AG04450 (cell line): ENCODE results near the gene METTL8. TPM values are rescaled to one million over a fixed set of nuclear protein-coding genes. Genes with fewer than 3 reads are reported as not detected.
"Not testable (repeated sequence)": the region's sequence is repeated elsewhere in the genome, so short reads cannot be mapped to it uniquely, and the experiment has no call there.

Experiments used
- CTCF ChIA-PET: fragments of 300-600, 350-600 bp; formaldehyde crosslinking; extraction: SDS; loops from one replicate; lab custom pipeline; 2022; ENCODE audit warnings: antibody characterized with exemption, inconsistent platforms; lab: Charles Lee
- POLR2A ChIA-PET: fragments of 350-600 bp; formaldehyde crosslinking; extraction: SDS; loops from one replicate; lab custom pipeline; 2021; ENCODE audit warnings: antibody characterized with exemption, inconsistent platforms; lab: Yijun Ruan, JAX
- DNase-seq: peaks from one replicate; pipeline ENCODE4 v3.0.0-alpha.2; 2011; ENCODE audit warnings: low read depth, low spot score
- H3K27ac ChIP-seq: one replicate; pipeline ENCODE4 v1.5.1; 2012; ENCODE audit warnings: low read depth, low read length, control low read depth
- H3K27me3 ChIP-seq: one replicate; pipeline ENCODE4 v1.6.0; 2012; ENCODE audit warnings: low read length; ENCODE audit not compliant: control insufficient read depth, insufficient read depth
- H3K4me3 ChIP-seq: 2 replicates; pipeline ENCODE4 v1.5.1; 2011; ENCODE audit warnings: mild to moderate bottlenecking, low read depth, low read length, control low read depth
- H3K9me3 ChIP-seq: 2 replicates; pipeline ENCODE4 v1.5.1; 2012; ENCODE audit warnings: low read length; ENCODE audit not compliant: control insufficient read depth, insufficient read depth
- polyA plus RNA-seq: library from polyadenylated mRNA; depleted of rRNA; stranded (reverse); fragments of >200 nt; gene quantifications from 2 replicates; pipeline ENCODE4 v1.2.3, GENCODE V29; 2011
- TF ChIP-seq, protein P1 (sequence below): IDR thresholded peaks from 2 replicates; pipeline ENCODE4 v1.5.1; 2011; ENCODE audit warnings: low read depth, low read length, control low read depth, inconsistent platforms

The METTL8 gene
- polyA plus RNA-seq, 1 experiment, result 25.9 TPM

- TF ChIP-seq, protein P1, sequence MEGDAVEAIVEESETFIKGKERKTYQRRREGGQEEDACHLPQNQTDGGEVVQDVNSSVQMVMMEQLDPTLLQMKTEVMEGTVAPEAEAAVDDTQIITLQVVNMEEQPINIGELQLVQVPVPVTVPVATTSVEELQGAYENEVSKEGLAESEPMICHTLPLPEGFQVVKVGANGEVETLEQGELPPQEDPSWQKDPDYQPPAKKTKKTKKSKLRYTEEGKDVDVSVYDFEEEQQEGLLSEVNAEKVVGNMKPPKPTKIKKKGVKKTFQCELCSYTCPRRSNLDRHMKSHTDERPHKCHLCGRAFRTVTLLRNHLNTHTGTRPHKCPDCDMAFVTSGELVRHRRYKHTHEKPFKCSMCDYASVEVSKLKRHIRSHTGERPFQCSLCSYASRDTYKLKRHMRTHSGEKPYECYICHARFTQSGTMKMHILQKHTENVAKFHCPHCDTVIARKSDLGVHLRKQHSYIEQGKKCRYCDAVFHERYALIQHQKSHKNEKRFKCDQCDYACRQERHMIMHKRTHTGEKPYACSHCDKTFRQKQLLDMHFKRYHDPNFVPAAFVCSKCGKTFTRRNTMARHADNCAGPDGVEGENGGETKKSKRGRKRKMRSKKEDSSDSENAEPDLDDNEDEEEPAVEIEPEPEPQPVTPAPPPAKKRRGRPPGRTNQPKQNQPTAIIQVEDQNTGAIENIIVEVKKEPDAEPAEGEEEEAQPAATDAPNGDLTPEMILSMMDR, result no peak
- POLR2A ChIA-PET, result no interaction called here
- CTCF ChIA-PET, result interaction anchor here (0.6 kb wide), 1 partner anchor 25 kb away, joined by 3 read pairs; no protein-coding TSS in a partner anchor
- no peak for DNase-seq
- H3K27ac ChIP-seq, result no peak overlapping the region
- no peak overlapping the region for H3K4me3 ChIP-seq
- no peaks in the 10 kb centered on the region for H3K27me3 ChIP-seq
- no peaks in the 10 kb centered on the region for H3K9me3 ChIP-seq
Measured at GRCh38 chr2:171365232-171365631, 68.6 kb downstream of the METTL8 start.

GRCh38 chr2:171362396-171362795 lies 71.4 kb downstream of the METTL8 start:
- POLR2A ChIA-PET, result no interaction called here
- TF ChIP-seq, protein P1, result no peak
- Histone ChIP-seq H3K4me3 (no peak overlapping the region), H3K27me3 (no peaks in the 10 kb centered on the region), H3K27ac (no peak overlapping the region), H3K9me3 (peaks cover 5% of the 10 kb centered on the region; the same call in 1 of the 2 replicates)
- DNase-seq, result no peak
- CTCF ChIA-PET, result interaction anchor here (1.2 kb wide), 1 partner anchor 276 kb away, joined by 3 read pairs; no protein-coding TSS in a partner anchor

GRCh38 chr2:171360905-171361304 lies 72.9 kb downstream of the METTL8 start:
- POLR2A ChIA-PET, result no interaction called here
- no peak overlapping the region for H3K4me3 ChIP-seq
- CTCF ChIA-PET, result no interaction called here
- no peak for DNase-seq
- H3K27me3 ChIP-seq, result no peaks in the 10 kb centered on the region
- H3K27ac ChIP-seq, result no peak overlapping the region
- peaks cover 5% of the 10 kb centered on the region; the same call in 1 of the 2 replicates for H3K9me3 ChIP-seq
- TF ChIP-seq, protein P1, result no peak

- H3K4me3 ChIP-seq, DNase-seq, CTCF ChIA-PET, POLR2A ChIA-PET, H3K27ac ChIP-seq, H3K27me3 ChIP-seq, H3K9me3 ChIP-seq: not testable (repeated sequence)
Measured at GRCh38 chr2:171353746-171354145, 80.0 kb downstream of the METTL8 start.

- H3K9me3 ChIP-seq, result no peaks in the 10 kb centered on the region
- TF ChIP-seq, protein P1, result no peak
- ChIA-PET CTCF (interaction anchor here (0.6 to 2.0 kb wide), 3 partner anchors 23 to 419 kb away, joined by 3 to 4 read pairs (median 4); partner anchors contain the start of gene GORASP2), POLR2A (interaction anchor here (0.6 kb wide), 1 partner anchor 22 kb away, joined by 3 read pairs; no protein-coding TSS in a partner anchor)
- H3K27me3 ChIP-seq, result no peaks in the 10 kb centered on the region
- no peak overlapping the region for H3K4me3 ChIP-seq
- peak overlapping the region; percentile 71 for H3K27ac ChIP-seq
- DNase-seq, result no peak
Measured at GRCh38 chr2:171348056-171348455, 85.7 kb downstream of the METTL8 start.
